ENCODE measurements around the gene FMO3. TPM values are rescaled to one million over a fixed set of nuclear protein-coding genes. Genes with fewer than 3 reads are reported as not detected.

Gene FMO3
- total and polyA plus RNA-seq, 9 donors: 0.15 to 1.7 (median 0.68) TPM; not detected in 1

DNA sequence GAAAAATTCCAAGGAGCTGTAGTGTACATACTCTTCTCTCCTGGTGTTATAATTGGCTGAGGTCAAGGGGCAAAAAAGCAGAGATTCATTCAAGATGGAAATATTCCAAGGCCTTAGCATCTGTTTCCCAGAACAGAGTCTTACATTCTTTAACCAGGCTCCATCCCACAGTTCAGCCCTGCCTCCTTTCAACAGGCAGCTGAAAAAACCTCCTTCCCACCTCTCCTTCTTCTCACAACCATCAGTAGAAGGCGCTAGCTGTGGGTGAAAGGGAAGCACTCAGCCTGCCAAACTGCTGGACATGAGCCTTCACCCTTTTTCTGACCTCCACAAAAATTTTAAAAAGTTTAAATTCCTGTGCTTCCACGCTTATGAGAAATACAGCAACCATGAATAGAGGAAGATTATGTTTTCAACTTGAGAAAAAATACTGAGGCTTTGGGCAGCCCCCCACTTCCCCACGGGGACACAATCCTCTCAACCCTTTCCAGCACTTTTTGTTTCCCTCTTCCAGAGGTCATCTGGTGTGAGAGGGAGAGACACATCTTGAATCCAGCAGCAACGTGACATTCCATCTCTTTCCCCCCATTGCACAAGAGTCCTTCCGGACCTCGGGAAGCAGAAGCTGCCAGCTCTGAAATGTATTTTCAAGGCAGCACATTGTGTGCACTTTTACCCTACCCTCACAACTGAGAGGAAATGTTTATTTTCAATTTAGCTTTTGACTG lies 51.1 kb downstream of the FMO3 start:
- Histone ChIP-seq H3K4me1 (ENCODE audit: insufficient read depth) (peaks cover 7% of the 10 kb centered on the region), H3K9me3 (no peaks in the 10 kb centered on the region), H3K36me3 (no peaks in the 10 kb centered on the region), H3K27me3 (no peaks in the 10 kb centered on the region), H3K27ac (peak overlapping the region; percentile 36 to 51), H3K4me3 (no peak overlapping the region)
- intact Hi-C loops (cut with DNase I): loop anchor here in 2 of 4 donors (5.0 to 10.0 kb wide), 2 partner anchors 45 to 73 kb away; partner anchors contain the start of gene FMO2 (in 1 of the 2)
- 1 to 4% (median 1%) methylated on average over 6 of the region's 6 CpGs for WGBS, 3 donors
- DNase-seq: peak; percentile 53 to 72 (median 62)
- TF ChIP-seq EP300 (IDR thresholded peaks at IDR 0.05) (peak; percentile 76), POLR2A (IDR thresholded peaks at IDR 0.05) (no peak)
- TF ChIP-seq, protein P1, sequence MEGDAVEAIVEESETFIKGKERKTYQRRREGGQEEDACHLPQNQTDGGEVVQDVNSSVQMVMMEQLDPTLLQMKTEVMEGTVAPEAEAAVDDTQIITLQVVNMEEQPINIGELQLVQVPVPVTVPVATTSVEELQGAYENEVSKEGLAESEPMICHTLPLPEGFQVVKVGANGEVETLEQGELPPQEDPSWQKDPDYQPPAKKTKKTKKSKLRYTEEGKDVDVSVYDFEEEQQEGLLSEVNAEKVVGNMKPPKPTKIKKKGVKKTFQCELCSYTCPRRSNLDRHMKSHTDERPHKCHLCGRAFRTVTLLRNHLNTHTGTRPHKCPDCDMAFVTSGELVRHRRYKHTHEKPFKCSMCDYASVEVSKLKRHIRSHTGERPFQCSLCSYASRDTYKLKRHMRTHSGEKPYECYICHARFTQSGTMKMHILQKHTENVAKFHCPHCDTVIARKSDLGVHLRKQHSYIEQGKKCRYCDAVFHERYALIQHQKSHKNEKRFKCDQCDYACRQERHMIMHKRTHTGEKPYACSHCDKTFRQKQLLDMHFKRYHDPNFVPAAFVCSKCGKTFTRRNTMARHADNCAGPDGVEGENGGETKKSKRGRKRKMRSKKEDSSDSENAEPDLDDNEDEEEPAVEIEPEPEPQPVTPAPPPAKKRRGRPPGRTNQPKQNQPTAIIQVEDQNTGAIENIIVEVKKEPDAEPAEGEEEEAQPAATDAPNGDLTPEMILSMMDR (IDR thresholded peaks at IDR 0.05): peak in 1 of 3 donors; percentile 28

DNA sequence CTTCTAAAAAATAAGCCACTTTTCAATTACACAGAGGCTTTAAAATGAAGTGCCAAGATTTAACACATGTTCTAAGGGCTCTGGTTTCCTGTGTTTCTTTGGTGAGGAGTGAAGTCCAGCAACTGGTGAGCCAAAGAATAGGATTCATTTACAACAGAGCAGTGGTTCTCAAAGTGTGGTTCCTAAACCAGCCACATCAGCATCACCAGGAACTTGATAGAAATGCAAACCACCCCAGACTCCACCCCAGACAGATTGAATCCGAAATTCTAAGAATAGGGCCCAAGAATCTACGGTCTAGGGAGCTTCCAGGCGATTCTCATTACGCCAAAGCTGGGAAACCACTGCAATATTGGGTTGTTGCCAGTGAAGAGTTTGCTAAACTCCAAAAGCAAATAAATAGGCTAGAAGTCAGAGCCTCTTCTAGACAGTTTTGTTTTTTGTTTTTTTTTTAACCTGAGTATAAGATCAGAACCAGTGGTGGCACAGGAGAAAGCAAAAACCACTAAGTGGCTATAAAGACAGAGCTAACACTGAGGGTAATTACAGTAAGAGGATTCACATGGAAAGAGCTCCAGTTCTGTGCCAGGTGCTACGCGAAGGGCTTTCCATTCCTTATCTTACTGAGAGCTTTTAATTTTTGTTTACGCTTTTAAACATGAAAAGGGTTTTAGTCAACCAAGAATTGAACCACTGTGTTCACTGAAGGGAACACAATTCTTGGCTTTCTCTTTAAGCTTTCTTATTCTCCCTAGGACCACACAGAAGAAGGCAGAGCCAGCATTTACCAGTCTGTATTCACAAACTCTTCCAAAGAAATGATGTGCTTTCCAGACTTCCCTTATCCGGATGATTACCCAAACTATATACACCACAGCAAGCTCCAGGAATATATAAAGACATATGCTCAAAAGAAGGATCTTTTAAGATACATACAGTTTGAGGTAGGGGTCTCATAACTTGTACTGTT lies 52.0 kb downstream of the FMO3 start:
- WGBS, 3 donors: 5 to 7% (median 6%) methylated on average over 8 of the region's 8 CpGs
- no peaks in the 10 kb centered on the region for H3K27me3 ChIP-seq
- H3K9me3 ChIP-seq: no peaks in the 10 kb centered on the region
- no peak overlapping the region for H3K4me3 ChIP-seq
- peak in 4 of 5 donors; percentile 19 to 68 (median 36) for DNase-seq
- H3K4me1 ChIP-seq (ENCODE audit: insufficient read depth): peaks cover 7% of the 10 kb centered on the region
- no peaks in the 10 kb centered on the region for H3K36me3 ChIP-seq
- intact Hi-C loops (cut with DNase I): loop anchor here in 2 of 4 donors (5.0 to 10.0 kb wide), 2 partner anchors 45 to 72 kb away; partner anchors contain the start of gene FMO2 (in 1 of the 2)
- TF ChIP-seq POLR2A (IDR thresholded peaks at IDR 0.05) (no peak), EP300 (IDR thresholded peaks at IDR 0.05) (no peak)
- TF ChIP-seq, protein P1 (IDR thresholded peaks at IDR 0.05): no peak
- H3K27ac ChIP-seq: peak overlapping the region; percentile 34 to 51

DNA sequence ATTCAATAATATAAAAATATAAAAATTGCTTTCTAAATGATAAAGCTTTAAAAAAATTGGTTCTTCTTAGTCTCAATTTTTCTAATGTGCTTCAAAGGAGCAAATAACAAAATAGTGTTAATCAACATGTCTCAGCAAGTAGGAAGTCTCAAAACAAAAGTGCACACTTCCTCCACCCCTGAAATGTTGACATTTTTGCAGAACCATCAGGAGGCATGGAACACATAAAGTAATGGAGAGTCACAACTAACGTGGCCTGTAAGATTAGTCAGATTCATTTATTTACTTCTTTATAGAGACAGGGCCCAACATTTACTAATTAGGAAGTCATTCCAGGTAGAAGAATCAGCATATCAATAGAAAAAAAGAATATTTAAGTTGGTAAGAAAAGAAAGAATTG lies 59.5 kb downstream of the FMO3 start:
- Histone ChIP-seq H3K9me3 (no peaks in the 10 kb centered on the region), H3K4me3 (no peak overlapping the region), H3K36me3 (no peaks in the 10 kb centered on the region), H3K27me3 (no peaks in the 10 kb centered on the region), H3K27ac (no peak overlapping the region), H3K4me1 (ENCODE audit: insufficient read depth) (no peaks in the 10 kb centered on the region)
- TF ChIP-seq EP300 (IDR thresholded peaks at IDR 0.05) (no peak), POLR2A (IDR thresholded peaks at IDR 0.05) (no peak)
- TF ChIP-seq, protein P1 (IDR thresholded peaks at IDR 0.05): no peak
- 24 to 38% (median 24%) methylated on average over 1 of the region's 1 CpG for WGBS, 3 donors
- intact Hi-C loops (cut with DNase I): no loop called here
- no peak for DNase-seq

DNA sequence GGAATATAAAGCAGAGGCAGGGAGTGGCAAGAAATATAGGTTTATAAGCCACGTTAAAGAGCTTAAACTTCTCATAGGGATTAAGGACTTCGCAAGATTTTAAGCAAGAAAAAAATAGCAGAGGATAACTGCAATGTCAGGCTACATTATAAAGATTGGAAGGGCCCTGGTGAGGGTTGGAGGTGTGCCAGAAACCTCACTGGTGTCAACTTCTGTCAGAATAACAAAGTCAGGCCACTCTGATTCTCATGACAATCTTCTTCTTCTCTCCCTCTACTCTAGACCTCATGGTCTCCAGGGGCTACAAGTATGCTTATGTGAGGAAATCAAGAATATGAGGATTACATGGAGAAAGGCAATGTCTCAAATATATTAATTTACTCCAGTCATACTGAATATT lies 61.8 kb downstream of the FMO3 start:
- intact Hi-C loops (cut with DNase I): no loop called here
- no peaks in the 10 kb centered on the region for H3K9me3 ChIP-seq
- WGBS, 3 donors: 85 to 90% (median 88%) methylated on average over 2 of the region's 2 CpGs
- no peak overlapping the region for H3K27ac ChIP-seq
- H3K27me3 ChIP-seq: no peaks in the 10 kb centered on the region
- no peaks in the 10 kb centered on the region for H3K4me1 ChIP-seq (ENCODE audit: insufficient read depth)
- DNase-seq: no peak
- TF ChIP-seq POLR2A (IDR thresholded peaks at IDR 0.05): no peak
- TF ChIP-seq, protein P1 (IDR thresholded peaks at IDR 0.05): no peak
- TF ChIP-seq EP300 (IDR thresholded peaks at IDR 0.05): no peak
- H3K36me3 ChIP-seq: no peaks in the 10 kb centered on the region
- H3K4me3 ChIP-seq: no peak overlapping the region

All from ovary (tissue), 9 donors.